ENCODE results near the gene TMEM191C. TPM values are rescaled to one million over a fixed set of nuclear protein-coding genes. Genes with fewer than 3 reads are reported as not detected.
"Not testable (repeated sequence)": the region's sequence is repeated elsewhere in the genome, so short reads cannot be mapped to it uniquely, and the experiment has no call there.

Gene TMEM191C
- total and polyA plus RNA-seq, 2 of the 8 experiments (the other 6 are each of a cell fraction or from before 2014, with no cell fraction given) = 0.74 to 2.6 TPM

DNA sequence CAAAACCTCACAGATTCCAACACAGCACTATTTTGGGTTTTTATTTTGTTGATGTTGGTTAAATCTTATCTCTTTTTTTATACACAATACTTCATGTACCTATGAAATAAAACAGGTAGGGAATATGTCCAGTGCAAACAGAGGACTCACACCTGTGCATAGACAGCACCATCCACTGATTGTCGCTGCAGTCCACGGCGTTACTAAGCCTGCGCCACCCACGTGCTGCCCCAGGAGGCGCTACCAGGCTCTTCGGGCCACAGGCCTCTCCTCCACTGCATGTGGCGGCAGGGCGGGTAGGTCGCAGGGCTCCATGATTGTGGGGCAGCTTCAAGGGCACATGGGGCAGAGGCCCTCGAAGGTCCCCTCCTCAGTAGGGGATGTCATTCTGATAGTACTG is 5.8 kb downstream of the TMEM191C start:
- H3K14ac ChIP-seq (ENCODE audit: insufficient read length); H3K79me1 ChIP-seq (ENCODE audit: low read depth, low read length); H4K91ac ChIP-seq (replicated peaks; ENCODE audit: insufficient read length, low read length); H3K18ac ChIP-seq (ENCODE audit: extremely low read depth, low read length); H4K20me1 ChIP-seq (replicated peaks in 1 of 2; ENCODE audit: control insufficient read depth in 1 of 2, insufficient read depth in 2 of 2, low read length in 2 of 2); H3K36me3 ChIP-seq (ENCODE audit: control insufficient read depth in 2 of 4, insufficient read depth in 4 of 4, low read length in 3 of 4); FAIRE-seq; H3K23me2 ChIP-seq (ENCODE audit: low read depth, low read length); H3K4me2 ChIP-seq (ENCODE audit: insufficient read depth in 1 of 2, low read depth in 2 of 2, low read length in 2 of 2); H2BK12ac ChIP-seq (ENCODE audit: low read depth, low read length); H3K9me3 ChIP-seq (ENCODE audit: insufficient read depth in 2 of 2, low read depth in 1 of 2, low read length in 1 of 2); H3K4me1 ChIP-seq (replicated peaks in 1 of 4; ENCODE audit: control insufficient read depth in 3 of 4, insufficient read depth in 4 of 4, low read length in 3 of 4); H3K27ac ChIP-seq (ENCODE audit: low read depth, low read length); H3K4ac ChIP-seq (replicated peaks; ENCODE audit: insufficient read length, low read depth, low read length); H4K8ac ChIP-seq (ENCODE audit: extremely low read depth, insufficient read depth, low read length); H4K5ac ChIP-seq (ENCODE audit: insufficient read length, low read depth, low read length); H2BK15ac ChIP-seq (ENCODE audit: low read length); H2BK5ac ChIP-seq (ENCODE audit: low read depth, low read length); H3K56ac ChIP-seq (replicated peaks; ENCODE audit: insufficient read length, low read depth, low read length); H2AFZ ChIP-seq (ENCODE audit: low read length); H3K23ac ChIP-seq (ENCODE audit: insufficient read length); CTCF ChIA-PET (ENCODE audit: partially characterized antibody); POLR2A ChIA-PET (ENCODE audit: partially characterized antibody); H3K9ac ChIP-seq (replicated peaks in 1 of 4; ENCODE audit: extremely low read depth in 1 of 4, low read depth in 3 of 4, low read length in 3 of 4); H3K4me3 ChIP-seq (ENCODE audit: extremely low read depth in 1 of 4, insufficient read depth in 2 of 4, low read depth in 3 of 4, low read length in 4 of 4); H2BK120ac ChIP-seq (replicated peaks; ENCODE audit: low read depth, low read length); H2BK20ac ChIP-seq (ENCODE audit: low read length); DNase-seq (ENCODE audit: low read depth in 1 of 2, low spot score in 2 of 2); H3K27me3 ChIP-seq (replicated peaks in 1 of 4; ENCODE audit: control insufficient read depth in 3 of 4, extremely low read depth in 1 of 4, insufficient read depth in 3 of 4, low read length in 3 of 4); H2AK5ac ChIP-seq (ENCODE audit: low read depth, low read length); H3K79me2 ChIP-seq (ENCODE audit: control insufficient read depth in 1 of 2, insufficient read depth in 2 of 2, low read length in 2 of 2): not testable (repeated sequence)
- no CpG with 5 or more reads among the region's 11 CpGs for WGBS, 2 experiments (ENCODE audit: extremely low coverage in 1 of 2, insufficient coverage in 1 of 2, insufficient read length in 1 of 2, insufficient replicate concordance in 2 of 2, low coverage in 1 of 2, low lambda C conversion rate in 2 of 2, missing lambda C conversion rate in 1 of 2)

DNA sequence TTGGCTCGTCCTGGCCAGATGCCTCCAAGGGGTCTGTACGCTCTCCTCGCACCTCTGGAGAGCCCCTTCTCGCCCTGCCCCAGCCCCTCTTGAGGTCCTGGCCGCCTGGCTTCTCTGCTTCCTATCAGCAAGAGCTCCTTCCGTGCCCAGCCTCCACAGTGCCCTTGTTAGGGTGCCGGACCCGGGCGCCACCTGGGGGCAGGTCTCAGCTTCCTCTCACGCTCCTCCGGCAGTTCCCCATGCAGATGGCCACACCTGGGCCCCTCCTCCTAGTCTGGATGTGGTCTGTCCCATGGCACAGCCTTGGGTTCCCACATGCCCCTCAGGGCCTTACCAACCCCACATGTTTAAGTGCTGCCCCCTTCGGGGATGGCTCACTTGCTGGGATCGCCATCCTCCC is 6.5 kb downstream of the TMEM191C start:
- H2AFZ ChIP-seq (ENCODE audit: low read length); H3K79me1 ChIP-seq (ENCODE audit: low read depth, low read length); H4K20me1 ChIP-seq (replicated peaks in 1 of 2; ENCODE audit: control insufficient read depth in 1 of 2, insufficient read depth in 2 of 2, low read length in 2 of 2); FAIRE-seq; CTCF ChIA-PET (ENCODE audit: partially characterized antibody); H3K79me2 ChIP-seq (ENCODE audit: control insufficient read depth in 1 of 2, insufficient read depth in 2 of 2, low read length in 2 of 2); H3K27ac ChIP-seq (ENCODE audit: low read depth, low read length); H3K14ac ChIP-seq (ENCODE audit: insufficient read length); POLR2A ChIA-PET (ENCODE audit: partially characterized antibody); H4K91ac ChIP-seq (replicated peaks; ENCODE audit: insufficient read length, low read length); H2BK20ac ChIP-seq (ENCODE audit: low read length); H3K18ac ChIP-seq (ENCODE audit: extremely low read depth, low read length); H3K4me2 ChIP-seq (ENCODE audit: insufficient read depth in 1 of 2, low read depth in 2 of 2, low read length in 2 of 2); H3K4me1 ChIP-seq (replicated peaks in 1 of 4; ENCODE audit: control insufficient read depth in 3 of 4, insufficient read depth in 4 of 4, low read length in 3 of 4); H4K8ac ChIP-seq (ENCODE audit: extremely low read depth, insufficient read depth, low read length); H2BK12ac ChIP-seq (ENCODE audit: low read depth, low read length); H2BK5ac ChIP-seq (ENCODE audit: low read depth, low read length); H3K56ac ChIP-seq (replicated peaks; ENCODE audit: insufficient read length, low read depth, low read length); H3K23ac ChIP-seq (ENCODE audit: insufficient read length); H2BK120ac ChIP-seq (replicated peaks; ENCODE audit: low read depth, low read length); H3K36me3 ChIP-seq (ENCODE audit: control insufficient read depth in 2 of 4, insufficient read depth in 4 of 4, low read length in 3 of 4); H2AK5ac ChIP-seq (ENCODE audit: low read depth, low read length); H2BK15ac ChIP-seq (ENCODE audit: low read length); H3K9ac ChIP-seq (replicated peaks in 1 of 4; ENCODE audit: extremely low read depth in 1 of 4, low read depth in 3 of 4, low read length in 3 of 4); H4K5ac ChIP-seq (ENCODE audit: insufficient read length, low read depth, low read length); H3K23me2 ChIP-seq (ENCODE audit: low read depth, low read length); H3K9me3 ChIP-seq (ENCODE audit: insufficient read depth in 2 of 2, low read depth in 1 of 2, low read length in 1 of 2); DNase-seq (ENCODE audit: low read depth in 1 of 2, low spot score in 2 of 2); H3K4ac ChIP-seq (replicated peaks; ENCODE audit: insufficient read length, low read depth, low read length); H3K4me3 ChIP-seq (ENCODE audit: extremely low read depth in 1 of 4, insufficient read depth in 2 of 4, low read depth in 3 of 4, low read length in 4 of 4); H3K27me3 ChIP-seq (replicated peaks in 1 of 4; ENCODE audit: control insufficient read depth in 3 of 4, extremely low read depth in 1 of 4, insufficient read depth in 3 of 4, low read length in 3 of 4): not testable (repeated sequence)
- no CpG with 5 or more reads among the region's 13 CpGs for WGBS, 2 experiments (ENCODE audit: extremely low coverage in 1 of 2, insufficient coverage in 1 of 2, insufficient read length in 1 of 2, insufficient replicate concordance in 2 of 2, low coverage in 1 of 2, low lambda C conversion rate in 2 of 2, missing lambda C conversion rate in 1 of 2)
